AG04450 (cell line): ENCODE results near the gene MAGI2. TPM values are rescaled to one million over a fixed set of nuclear protein-coding genes. Genes with fewer than 3 reads are reported as not detected.
"Not testable (repeated sequence)": the region's sequence is repeated elsewhere in the genome, so short reads cannot be mapped to it uniquely, and the experiment has no call there.

ENCODE experiments used
- CTCF ChIA-PET: fragments of 300-600, 350-600 bp; formaldehyde crosslinking; extraction: SDS; loops from one replicate; lab custom pipeline; 2022; ENCODE audit warnings: antibody characterized with exemption, inconsistent platforms; lab: Charles Lee
- POLR2A ChIA-PET: fragments of 350-600 bp; formaldehyde crosslinking; extraction: SDS; loops from one replicate; lab custom pipeline; 2021; ENCODE audit warnings: antibody characterized with exemption, inconsistent platforms; lab: Yijun Ruan, JAX
- DNase-seq: peaks from one replicate; pipeline ENCODE4 v3.0.0-alpha.2; 2011; ENCODE audit warnings: low read depth, low spot score
- H3K27ac ChIP-seq: one replicate; pipeline ENCODE4 v1.5.1; 2012; ENCODE audit warnings: low read depth, low read length, control low read depth
- H3K27me3 ChIP-seq: one replicate; pipeline ENCODE4 v1.6.0; 2012; ENCODE audit warnings: low read length; ENCODE audit not compliant: control insufficient read depth, insufficient read depth
- H3K4me3 ChIP-seq: 2 replicates; pipeline ENCODE4 v1.5.1; 2011; ENCODE audit warnings: mild to moderate bottlenecking, low read depth, low read length, control low read depth
- H3K9me3 ChIP-seq: 2 replicates; pipeline ENCODE4 v1.5.1; 2012; ENCODE audit warnings: low read length; ENCODE audit not compliant: control insufficient read depth, insufficient read depth
- CTCF ChIP-seq: IDR thresholded peaks from 2 replicates; pipeline ENCODE4 v1.5.1; 2011; ENCODE audit warnings: low read depth, low read length, control low read depth, inconsistent platforms
- polyA plus RNA-seq: library from polyadenylated mRNA; depleted of rRNA; stranded (reverse); fragments of >200 nt; gene quantifications from 2 replicates; pipeline ENCODE4 v1.2.3, GENCODE V29; 2011

Gene MAGI2
- polyA plus RNA-seq, 1 experiment, result 2.3 TPM

GRCh38 chr7:79079919-79080554, 373.4 kb downstream of the MAGI2 start:
- no peaks in the 10 kb centered on the region for H3K9me3 ChIP-seq
- H3K27ac ChIP-seq, result no peak overlapping the region
- TF ChIP-seq CTCF, result no peak
- H3K27me3 ChIP-seq, result no peaks in the 10 kb centered on the region
- POLR2A ChIA-PET, result no interaction called here
- H3K4me3 ChIP-seq, result no peak overlapping the region
- no peak for DNase-seq
- CTCF ChIA-PET, result no interaction called here

- Histone ChIP-seq H3K4me3 (no peak overlapping the region), H3K9me3 (no peaks in the 10 kb centered on the region), H3K27ac (no peak overlapping the region), H3K27me3 (no peaks in the 10 kb centered on the region)
- DNase-seq, result no peak
- ChIA-PET CTCF (no interaction called here), POLR2A (no interaction called here)
- no peak for TF ChIP-seq CTCF
These were observed 375.2 kb downstream of the MAGI2 start for GRCh38 chr7:79078273-79078672.

GRCh38 chr7:79071187-79071586, 382.3 kb downstream of the MAGI2 start:
- H3K27me3 ChIP-seq, H3K27ac ChIP-seq, H3K9me3 ChIP-seq, DNase-seq, CTCF ChIA-PET, POLR2A ChIA-PET, H3K4me3 ChIP-seq: not testable (repeated sequence)

GRCh38 chr7:79064187-79064823, 389.2 kb downstream of the MAGI2 start:
- H3K27me3 ChIP-seq, result no peaks in the 10 kb centered on the region
- H3K4me3 ChIP-seq, result no peak overlapping the region
- no peaks in the 10 kb centered on the region for H3K9me3 ChIP-seq
- POLR2A ChIA-PET, result no interaction called here
- no peak for TF ChIP-seq CTCF
- CTCF ChIA-PET, result interaction anchor here (1.1 to 1.6 kb wide), 3 partner anchors 9 to 112 kb away, joined by 3 to 8 read pairs (median 4); no protein-coding TSS in a partner anchor
- no peak overlapping the region for H3K27ac ChIP-seq
- DNase-seq, result no peak

DNA sequence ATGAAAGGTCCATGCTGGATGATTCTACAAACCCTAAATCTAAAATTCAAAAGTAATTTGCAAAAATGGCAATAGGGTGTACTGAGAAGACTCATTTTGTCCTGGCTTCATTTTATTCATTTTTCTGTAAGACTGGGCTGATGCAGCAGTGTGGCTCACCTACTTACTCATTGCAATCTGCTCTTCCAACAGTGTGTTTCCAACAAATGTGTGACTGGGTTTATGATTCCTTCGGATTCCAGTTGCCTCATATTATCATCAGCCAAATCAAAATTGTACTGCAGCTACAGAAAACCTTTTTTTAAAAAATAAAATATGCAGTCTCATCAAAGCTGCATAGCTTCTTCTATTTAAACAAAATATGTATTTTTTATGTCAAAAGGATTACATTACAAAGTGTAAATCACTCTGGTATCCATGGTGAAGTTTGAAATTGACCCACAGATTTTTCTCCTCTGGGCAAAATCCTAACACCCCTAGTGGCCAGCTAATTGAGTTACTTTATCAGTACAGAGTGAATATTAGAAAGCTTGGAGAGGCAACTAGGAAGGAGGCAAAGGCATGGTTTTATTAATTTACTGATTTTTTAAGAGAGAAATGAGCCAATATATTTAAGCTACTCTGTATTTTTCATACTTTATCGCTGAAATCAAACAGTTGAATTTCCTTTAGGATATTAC, 390.3 kb downstream of the MAGI2 start:
- DNase-seq, result no peak
- Histone ChIP-seq H3K27ac (no peak overlapping the region), H3K4me3 (no peak overlapping the region), H3K27me3 (no peaks in the 10 kb centered on the region), H3K9me3 (no peaks in the 10 kb centered on the region)
- POLR2A ChIA-PET, result no interaction called here
- CTCF ChIA-PET, result interaction anchor here (1.3 to 1.6 kb wide), 3 partner anchors 9 to 14 kb away, joined by 3 to 8 read pairs (median 3); no protein-coding TSS in a partner anchor
- no peak; the same call in 1 of the 2 replicates for TF ChIP-seq CTCF
